ENCODE results near the gene BMP5. TPM values are rescaled to one million over a fixed set of nuclear protein-coding genes. Genes with fewer than 3 reads are reported as not detected.

Gene BMP5
- total RNA-seq, 2 donors from 2014 or later = 0.99 to 1.6 TPM

- WGBS, 2 donors = 34 to 46% methylated on average over 5 of the region's 5 CpGs
- Histone ChIP-seq H3K4me1 (no peaks in the 10 kb centered on the region), H3K4me3 (no peak overlapping the region), H3K27me3 (no peaks in the 10 kb centered on the region), H3K27ac (no peak overlapping the region), H3K36me3 (replicated peaks in 1 of 2; ENCODE audit: insufficient read depth in 1 of 2, low read depth in 2 of 2) (no peaks in the 10 kb centered on the region), H3K9me3 (no peaks in the 10 kb centered on the region)
- no peak for ATAC-seq
- no peak for DNase-seq
- TF ChIP-seq CTCF (IDR thresholded peaks at IDR 0.05) (no peak), POLR2A (IDR thresholded peaks at IDR 0.05) (no peak)
- intact Hi-C loops (cut with DNase I) = no loop called here
Measured at GRCh38 chr6:55868771-55869479, 6.5 kb downstream of the BMP5 start.

GRCh38 chr6:55868176-55868575, 7.2 kb downstream of the BMP5 start:
- TF ChIP-seq POLR2A (IDR thresholded peaks at IDR 0.05) (no peak), CTCF (IDR thresholded peaks at IDR 0.05) (no peak)
- WGBS, 2 donors = 23 to 39% methylated on average over 1 of the region's 1 CpG
- intact Hi-C loops (cut with DNase I) = no loop called here
- H3K27ac ChIP-seq = no peak overlapping the region
- ATAC-seq (no peak), DNase-seq (no peak)
- H3K4me3 ChIP-seq = no peak overlapping the region
- no peaks in the 10 kb centered on the region for H3K36me3 ChIP-seq (replicated peaks in 1 of 2; ENCODE audit: insufficient read depth in 1 of 2, low read depth in 2 of 2)
- H3K4me1 ChIP-seq = no peaks in the 10 kb centered on the region
- no peaks in the 10 kb centered on the region for H3K9me3 ChIP-seq
- no peaks in the 10 kb centered on the region for H3K27me3 ChIP-seq

GRCh38 chr6:55866128-55866527, 9.3 kb downstream of the BMP5 start:
- H3K9me3 ChIP-seq = no peaks in the 10 kb centered on the region
- ATAC-seq = no peak
- TF ChIP-seq CTCF (IDR thresholded peaks at IDR 0.05) (no peak), POLR2A (IDR thresholded peaks at IDR 0.05) (no peak)
- intact Hi-C loops (cut with DNase I) = no loop called here
- DNase-seq = no peak
- H3K27ac ChIP-seq = no peak overlapping the region
- H3K36me3 ChIP-seq (replicated peaks in 1 of 2; ENCODE audit: insufficient read depth in 1 of 2, low read depth in 2 of 2) = no peaks in the 10 kb centered on the region
- 74 to 82% methylated on average over 2 of the region's 2 CpGs for WGBS, 2 donors
- H3K4me3 ChIP-seq = no peak overlapping the region
- H3K4me1 ChIP-seq = no peaks in the 10 kb centered on the region
- no peaks in the 10 kb centered on the region for H3K27me3 ChIP-seq

GRCh38 chr6:55853008-55854001, 22.1 kb downstream of the BMP5 start:
- no peaks in the 10 kb centered on the region for H3K9me3 ChIP-seq
- H3K27me3 ChIP-seq = no peaks in the 10 kb centered on the region
- no peaks in the 10 kb centered on the region for H3K36me3 ChIP-seq (replicated peaks in 1 of 2; ENCODE audit: insufficient read depth in 1 of 2, low read depth in 2 of 2)
- intact Hi-C loops (cut with DNase I) = no loop called here
- TF ChIP-seq CTCF (IDR thresholded peaks at IDR 0.05) (no peak), POLR2A (IDR thresholded peaks at IDR 0.05) (no peak)
- H3K4me3 ChIP-seq = no peak overlapping the region
- 83 to 84% methylated on average over 7 of the region's 7 CpGs for WGBS, 2 donors
- H3K27ac ChIP-seq = no peak overlapping the region
- DNase-seq (no peak), ATAC-seq (no peak)
- H3K4me1 ChIP-seq = no peaks in the 10 kb centered on the region
